K562 (cell line): ENCODE data around the gene TRNAU1AP. TPM values are rescaled to one million over a fixed set of nuclear protein-coding genes. Genes with fewer than 3 reads are reported as not detected.
A peak's percentile ranks its signal among the peaks of the same experiment; 100 is the strongest.

Experiments used
- ADNP ChIP-seq: fragments of 200-800 bp; sonication (Bioruptor generic); IDR thresholded peaks from 2 replicates; pipeline ENCODE4 v1.6.1; 2016; ENCODE audit warnings: missing genetic modification characterization, missing compliant biosample characterization
- ARID2 ChIP-seq: fragments of 450-650 bp; IDR thresholded peaks from 2 replicates; pipeline ENCODE4 v1.6.1; 2017; ENCODE audit warnings: antibody characterized with exemption, mild to moderate bottlenecking
- CC2D1A ChIP-seq: fragments of 450-650 bp; IDR thresholded peaks from 2 replicates; pipeline ENCODE4 v1.6.1; 2017; ENCODE audit warnings: mild to moderate bottlenecking
- FIP1L1 ChIP-seq: fragments of 200-400 bp; formaldehyde crosslinking; IDR thresholded peaks from 2 replicates; pipeline ENCODE4 v1.6.1; 2018; ENCODE audit warnings: mild to moderate bottlenecking, low read depth, low read length; ENCODE audit not compliant: poor library complexity, severe bottlenecking
- GATAD2A ChIP-seq: fragments of 450-650 bp; IDR thresholded peaks from 2 replicates; pipeline ENCODE4 v1.6.1; 2017
- KAT2B ChIP-seq: IDR thresholded peaks from one replicate; pipeline ENCODE4 v1.6.1; 2012; ENCODE audit warnings: low read depth, mild to moderate bottlenecking, control low read depth, inconsistent platforms, low read length, moderate library complexity
- KLF10 ChIP-seq: fragments of 250-450 bp; sonication (Bioruptor Pico); IDR thresholded peaks from 2 replicates; pipeline ENCODE4 v1.6.1; 2021; ENCODE audit warnings: matching md5 sums
- MAZ ChIP-seq, 2 experiments: fragments of 450-650 bp in 1 of 2; sonication (generic) in 1 of 2; formaldehyde crosslinking; IDR thresholded peaks in 1 of 2; conservative IDR thresholded peaks in 1 of 2; 2 replicates each; pipeline versions ENCODE4 v1.4.0 to v1.5.0; 2020; ENCODE audit warnings: mild to moderate bottlenecking in 1 of 2, missing genetic modification reagents in 1 of 2
- NELFE ChIP-seq: IDR thresholded peaks from 2 replicates; pipeline ENCODE4 v1.6.1; 2011; ENCODE audit warnings: mild to moderate bottlenecking; ENCODE audit not compliant: insufficient read depth, insufficient read length
- NONO ChIP-seq, 2 experiments: fragments of 200-400 bp in 1 of 2; fragments of 450-650 bp in 1 of 2; formaldehyde crosslinking in 1 of 2; IDR thresholded peaks; 2 replicates each; pipeline ENCODE4 v1.6.1; 2017; ENCODE audit warnings: low read depth in 2 of 2, mild to moderate bottlenecking in 2 of 2, moderate library complexity in 2 of 2, low read length in 1 of 2
- PHF21A ChIP-seq: fragments of 450-650 bp; IDR thresholded peaks from 2 replicates; pipeline ENCODE4 v1.6.1; 2017; ENCODE audit warnings: low read depth, borderline replicate concordance
- RBFOX2 ChIP-seq: fragments of 200-400 bp; formaldehyde crosslinking; IDR thresholded peaks from 2 replicates; pipeline ENCODE4 v1.6.1; 2017; ENCODE audit warnings: low read depth, mild to moderate bottlenecking, low read length, moderate library complexity
- SAFB2 ChIP-seq: fragments of 200-400 bp; formaldehyde crosslinking; IDR thresholded peaks from 2 replicates; pipeline ENCODE4 v1.6.1; 2018; ENCODE audit warnings: borderline replicate concordance, low read length, low read depth, moderate library complexity; ENCODE audit not compliant: severe bottlenecking
- SMAD3 ChIP-seq: fragments of 450-650 bp; formaldehyde crosslinking; conservative IDR thresholded peaks from 2 replicates; pipeline ENCODE4 v1.4.0; 2020; ENCODE audit warnings: mild to moderate bottlenecking
- SMARCA5 ChIP-seq: fragments of 450-650 bp; IDR thresholded peaks from 2 replicates; pipeline ENCODE4 v1.6.1; 2016
- TBP ChIP-seq: optimal IDR thresholded peaks from 2 replicates; pipeline ENCODE3; 2011; ENCODE audit warnings: low read depth, low read length, improper control_type of control experiment
- ZBTB1 ChIP-seq: sonication (generic); formaldehyde crosslinking; IDR thresholded peaks from 2 replicates; pipeline ENCODE4 v1.8.1; 2023; ENCODE audit warnings: missing genetic modification reagents, low read depth, mild to moderate bottlenecking, borderline replicate concordance
- ZNF165 ChIP-seq: fragments of 250-450 bp; sonication (Bioruptor Pico); IDR thresholded peaks from 2 replicates; pipeline ENCODE4 v1.4.0; 2020; ENCODE audit warnings: borderline replicate concordance
- ZNF3 ChIP-seq: fragments of 250-450 bp; sonication (Bioruptor Pico); IDR thresholded peaks from 2 replicates; pipeline ENCODE4 v1.5.0; 2021; ENCODE audit warnings: mild to moderate bottlenecking, moderate library complexity
- ZNF311 ChIP-seq: fragments of 250-450 bp; sonication (Bioruptor Pico); IDR thresholded peaks from 2 replicates; pipeline ENCODE4 v1.4.0; 2020; ENCODE audit warnings: mild to moderate bottlenecking, moderate library complexity
- ZNF518B ChIP-seq: fragments of 250-450 bp; sonication (Bioruptor Pico); IDR thresholded peaks from 2 replicates; pipeline ENCODE4 v1.5.0; 2021; ENCODE audit warnings: mild to moderate bottlenecking, moderate library complexity
- polyA plus RNA-seq, 8 experiments: library from polyadenylated mRNA; depleted of rRNA in 4 of 8; stranded (reverse) in 5 of 8; unstranded in 3 of 8; fragments of >200 nt; fragmentation: Nextera tagmentation in 2 of 8; fragmentation: Illumina TruSeq in 1 of 8; extraction: Ambion mirVana in 2 of 8; extraction: Trizol in 1 of 8; gene quantifications; 2 replicates each; pipeline versions ENCODE4 v1.2.1 to v1.2.3, GENCODE V29; 2011 to 2014; ENCODE audit warnings: inconsistent platforms in 1 of 8, missing spikeins in 1 of 8
- total RNA-seq, 7 experiments: library from RNA; depleted of rRNA in 6 of 7; stranded (reverse); fragments of >200 nt in 6 of 7; fragmentation: Illumina TruSeq in 2 of 7; extraction: Trizol in 2 of 7; gene quantifications; 2 replicates each; pipeline versions ENCODE4 v1.2.1 to v1.2.3, GENCODE V29; 2011 to 2021; ENCODE audit warnings: low replicate concordance in 1 of 7
- TF ChIP-seq, protein P1 (sequence below), 2 experiments: IDR thresholded peaks; 2 replicates each; pipeline ENCODE4 v1.6.1; 2012; ENCODE audit warnings: improper control_type of control experiment in 2 of 2, low read depth in 2 of 2, low read length in 2 of 2, borderline replicate concordance in 1 of 2
- TF ChIP-seq, protein P2 (sequence below): sonication (generic); formaldehyde crosslinking; IDR thresholded peaks from 2 replicates; pipeline ENCODE4 v1.8.0; 2022; ENCODE audit warnings: missing genetic modification reagents, mild to moderate bottlenecking, moderate library complexity, borderline replicate concordance

TRNAU1AP gene
- total and polyA plus RNA-seq, 9 of the 15 experiments (the other 6 are each of a cell fraction or from before 2014, with no cell fraction given), result 34.9 to 110 (median 46.3) TPM

DNA sequence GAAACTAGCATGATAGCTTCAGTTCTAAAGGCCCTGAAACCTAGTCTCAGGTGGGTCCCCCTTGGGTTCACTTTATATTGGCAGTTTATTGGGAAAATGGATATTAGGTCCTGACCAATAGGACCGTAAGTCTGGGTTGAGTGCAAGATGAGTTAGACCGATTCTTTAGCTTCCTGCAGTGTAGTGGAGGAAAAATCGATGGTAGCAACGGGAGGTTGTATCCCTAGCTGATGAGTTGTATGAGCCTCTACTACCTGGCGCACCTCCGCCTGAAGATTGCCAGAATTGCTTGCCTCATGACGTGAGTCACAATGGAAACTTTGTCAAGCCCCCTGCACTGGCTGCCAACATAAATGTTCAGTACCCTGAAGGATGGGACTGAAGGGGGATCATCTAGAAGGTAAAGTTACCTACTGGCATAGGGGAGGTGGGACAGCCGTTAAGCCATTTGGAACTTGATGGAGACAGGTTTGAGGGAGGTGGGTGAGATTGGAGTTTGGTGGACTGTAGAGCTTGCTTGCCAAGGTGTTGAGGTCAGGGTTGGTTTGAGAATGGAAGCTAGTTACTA, 43.1 kb upstream of the TRNAU1AP start (continued):
- 0 out of 2 replicates have a peak, but pooled peaks have one; percentile 10 for TF ChIP-seq ZNF518B (CRISPR knock-in tag)
- TF ChIP-seq SAFB2, result no peak
- 0 out of 2 replicates have a peak, but pooled peaks have one; percentile 46 for TF ChIP-seq ARID2
- TF ChIP-seq CC2D1A, result no peak
- no peak for TF ChIP-seq NONO (IDR thresholded peaks at IDR 0.05; ENCODE audit: low read depth in 2 of 2, low read length in 1 of 2)
- TF ChIP-seq ZNF3 (CRISPR knock-in tag), result peak; percentile 77
- TF ChIP-seq MAZ (CRISPR knock-in tag; conservative IDR thresholded peaks at IDR 0.05 in 1 of 2, IDR thresholded peaks at IDR 0.05 in 1 of 2), result no peak
- TF ChIP-seq TBP, result no peak
- no peak for TF ChIP-seq GATAD2A
- no peak for TF ChIP-seq ADNP (tag)
- TF ChIP-seq, protein P1, sequence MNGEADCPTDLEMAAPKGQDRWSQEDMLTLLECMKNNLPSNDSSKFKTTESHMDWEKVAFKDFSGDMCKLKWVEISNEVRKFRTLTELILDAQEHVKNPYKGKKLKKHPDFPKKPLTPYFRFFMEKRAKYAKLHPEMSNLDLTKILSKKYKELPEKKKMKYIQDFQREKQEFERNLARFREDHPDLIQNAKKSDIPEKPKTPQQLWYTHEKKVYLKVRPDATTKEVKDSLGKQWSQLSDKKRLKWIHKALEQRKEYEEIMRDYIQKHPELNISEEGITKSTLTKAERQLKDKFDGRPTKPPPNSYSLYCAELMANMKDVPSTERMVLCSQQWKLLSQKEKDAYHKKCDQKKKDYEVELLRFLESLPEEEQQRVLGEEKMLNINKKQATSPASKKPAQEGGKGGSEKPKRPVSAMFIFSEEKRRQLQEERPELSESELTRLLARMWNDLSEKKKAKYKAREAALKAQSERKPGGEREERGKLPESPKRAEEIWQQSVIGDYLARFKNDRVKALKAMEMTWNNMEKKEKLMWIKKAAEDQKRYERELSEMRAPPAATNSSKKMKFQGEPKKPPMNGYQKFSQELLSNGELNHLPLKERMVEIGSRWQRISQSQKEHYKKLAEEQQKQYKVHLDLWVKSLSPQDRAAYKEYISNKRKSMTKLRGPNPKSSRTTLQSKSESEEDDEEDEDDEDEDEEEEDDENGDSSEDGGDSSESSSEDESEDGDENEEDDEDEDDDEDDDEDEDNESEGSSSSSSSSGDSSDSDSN (IDR thresholded peaks at IDR 0.05; ENCODE audit: borderline replicate concordance in 1 of 2, low read depth in 2 of 2, low read length in 2 of 2), result no peak
- TF ChIP-seq, protein P2, sequence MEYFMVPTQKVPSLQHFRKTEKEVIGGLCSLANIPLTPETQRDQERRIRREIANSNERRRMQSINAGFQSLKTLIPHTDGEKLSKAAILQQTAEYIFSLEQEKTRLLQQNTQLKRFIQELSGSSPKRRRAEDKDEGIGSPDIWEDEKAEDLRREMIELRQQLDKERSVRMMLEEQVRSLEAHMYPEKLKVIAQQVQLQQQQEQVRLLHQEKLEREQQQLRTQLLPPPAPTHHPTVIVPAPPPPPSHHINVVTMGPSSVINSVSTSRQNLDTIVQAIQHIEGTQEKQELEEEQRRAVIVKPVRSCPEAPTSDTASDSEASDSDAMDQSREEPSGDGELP (CRISPR knock-in tag), result no peak; the same call in 1 of the 2 replicates
- peak; percentile 72; the same call in 1 of the 2 replicates for TF ChIP-seq SMAD3 (CRISPR knock-in tag)
- no peak for TF ChIP-seq ZNF311 (CRISPR knock-in tag)
- TF ChIP-seq KLF10 (CRISPR knock-in tag), result no peak; the same call in none of the 2 replicates
- no peak; the same call in 1 of the 2 replicates for TF ChIP-seq ZBTB1 (CRISPR knock-in tag)
- TF ChIP-seq KAT2B, result no peak
- peak; percentile 47; the same call in 1 of the 2 replicates for TF ChIP-seq PHF21A
- TF ChIP-seq FIP1L1, result peak; percentile 4
- no peak for TF ChIP-seq NELFE
- no peak for TF ChIP-seq SMARCA5
- no peak for TF ChIP-seq ZNF165 (CRISPR knock-in tag)
- TF ChIP-seq RBFOX2, result no peak
